GM19452 (cell line): Measurements from ENCODE around the gene CBX1.
"Not testable (repeated sequence)": the region's sequence is repeated elsewhere in the genome, so short reads cannot be mapped to it uniquely, and the experiment has no call there.

ENCODE experiments used
- ATAC-seq: cut with Tn5 transposase; IDR thresholded peaks from one replicate; pipeline ENCODE4 v1.9.1; 2021; ENCODE audit not compliant: unreplicated experiment

CBX1 gene

GRCh38 chr17:48074322-48075081 lies 26.8 kb downstream of the CBX1 start:
- ATAC-seq: no peak

GRCh38 chr17:48073566-48074094 lies 27.6 kb downstream of the CBX1 start:
- not testable (repeated sequence) for ATAC-seq

GRCh38 chr17:48072811-48073210 lies 28.5 kb downstream of the CBX1 start:
- not testable (repeated sequence) for ATAC-seq

GRCh38 chr17:48071654-48072053 lies 29.6 kb downstream of the CBX1 start:
- no peak for ATAC-seq

GRCh38 chr17:48070195-48070594 lies 31.1 kb downstream of the CBX1 start:
- no peak for ATAC-seq

- ATAC-seq: no peak
Measured at GRCh38 chr17:48068491-48068961, 32.8 kb downstream of the CBX1 start.

GRCh38 chr17:48067808-48068207 lies 33.5 kb downstream of the CBX1 start:
- not testable (repeated sequence) for ATAC-seq

GRCh38 chr17:48067245-48067644 lies 34.0 kb downstream of the CBX1 start:
- ATAC-seq: no peak

- no peak for ATAC-seq
Measured at GRCh38 chr17:48066656-48067055, 34.6 kb downstream of the CBX1 start.

GRCh38 chr17:48066192-48066591 lies 35.1 kb downstream of the CBX1 start:
- no peak for ATAC-seq

- no peak for ATAC-seq
Measured at GRCh38 chr17:48064638-48065037, 36.6 kb downstream of the CBX1 start.

GRCh38 chr17:48062273-48062672 lies 39.0 kb downstream of the CBX1 start:
- ATAC-seq: no peak

GRCh38 chr17:48060249-48060648 lies 41.0 kb downstream of the CBX1 start:
- no peak for ATAC-seq

- ATAC-seq: no peak
Measured at GRCh38 chr17:48059125-48059668, 42.1 kb downstream of the CBX1 start.

- ATAC-seq: no peak
Measured at GRCh38 chr17:48058393-48059124, 42.7 kb downstream of the CBX1 start.

GRCh38 chr17:48057626-48058025 lies 43.7 kb downstream of the CBX1 start:
- ATAC-seq: no peak

- no peak for ATAC-seq
Measured at GRCh38 chr17:48056879-48057278, 44.4 kb downstream of the CBX1 start.

GRCh38 chr17:48056246-48056745 lies 45.0 kb downstream of the CBX1 start:
- ATAC-seq: no peak

GRCh38 chr17:48055531-48056245 lies 45.6 kb downstream of the CBX1 start:
- no peak for ATAC-seq

- ATAC-seq: no peak
Measured at GRCh38 chr17:48054238-48055185, 46.8 kb downstream of the CBX1 start.
